DOHH2 (cell line): ENCODE data around the gene COX17.

Experiments used
- H3F3A ChIP-seq: fragments of 200-600 bp; sonication (generic), shearing (Covaris generic); 2 replicates; pipeline ENCODE4 v1.6.0; 2016; ENCODE audit warnings: antibody characterized with exemption, mild to moderate bottlenecking; ENCODE audit not compliant: control insufficient read depth, insufficient read depth
- H3K27ac ChIP-seq: fragments of 200-600 bp; sonication (generic); 2 replicates; pipeline ENCODE4 v1.5.1; 2014; ENCODE audit warnings: low read depth, mild to moderate bottlenecking, low read length, moderate library complexity
- H3K27me3 ChIP-seq: fragments of 200-600 bp; sonication (generic); 2 replicates; pipeline ENCODE4 v1.6.1; 2014; ENCODE audit warnings: mild to moderate bottlenecking, low read length, mixed read lengths; ENCODE audit not compliant: control insufficient read depth
- H3K36me3 ChIP-seq: fragments of 200-600 bp; sonication (generic); 2 replicates; pipeline ENCODE4 v1.6.1; 2014; ENCODE audit warnings: mild to moderate bottlenecking, low read length, moderate library complexity, mixed read lengths; ENCODE audit not compliant: control insufficient read depth
- H3K4me1 ChIP-seq: fragments of 200-600 bp; sonication (generic); 2 replicates; pipeline ENCODE4 v1.6.1; 2014; ENCODE audit warnings: mild to moderate bottlenecking, low read length, mixed read lengths; ENCODE audit not compliant: control insufficient read depth
- H3K4me2 ChIP-seq: fragments of 200-600 bp; sonication (generic); 2 replicates; pipeline ENCODE4 v1.6.0; 2014; ENCODE audit warnings: mild to moderate bottlenecking, low read length, moderate library complexity
- H3K4me3 ChIP-seq: fragments of 200-600 bp; sonication (generic); 2 replicates; pipeline ENCODE4 v1.5.1; 2014; ENCODE audit warnings: mild to moderate bottlenecking, low read length, mixed read lengths
- H3K79me2 ChIP-seq: fragments of 200-600 bp; sonication (generic); 2 replicates; pipeline ENCODE4 v1.6.1; 2014; ENCODE audit warnings: mild to moderate bottlenecking, low read length, mixed read lengths; ENCODE audit not compliant: control insufficient read depth
- H3K9me2 ChIP-seq: fragments of 200-600 bp; sonication (generic); replicated peaks from 2 replicates; pipeline ENCODE4 v1.6.1; 2014; ENCODE audit warnings: mild to moderate bottlenecking, low read length, mixed read lengths; ENCODE audit not compliant: control insufficient read depth
- H3K9me3 ChIP-seq: fragments of 200-600 bp; sonication (generic); 2 replicates; pipeline ENCODE4 v1.6.1; 2014; ENCODE audit warnings: antibody characterized with exemption, low read length, mixed read lengths; ENCODE audit not compliant: control insufficient read depth, insufficient read depth
- H4K20me1 ChIP-seq: fragments of 200-600 bp; sonication (generic); 2 replicates; pipeline ENCODE4 v1.6.0; 2014; ENCODE audit warnings: low read depth, mild to moderate bottlenecking, antibody characterized with exemption, low read length, moderate library complexity; ENCODE audit not compliant: control insufficient read depth, insufficient read depth
- CTCF ChIP-seq: fragments of 200-600 bp; sonication (generic); IDR thresholded peaks from one replicate; pipeline ENCODE4 v1.5.1; 2014; ENCODE audit warnings: antibody characterized with exemption, mild to moderate bottlenecking, low read depth, low read length; ENCODE audit not compliant: poor library complexity, severe bottlenecking
- EZH2phosphoT487 ChIP-seq: fragments of 200-600 bp; sonication (generic); IDR thresholded peaks from 2 replicates; pipeline ENCODE4 v1.6.1; 2017; ENCODE audit warnings: borderline replicate concordance, mild to moderate bottlenecking, antibody characterized with exemption, low read length, moderate library complexity, mixed read lengths

COX17 gene

GRCh38 chr3:119700269-119700919 lies 23.2 kb upstream of the COX17 start:
- no peaks in the 10 kb centered on the region for H3K9me2 ChIP-seq
- no peak overlapping the region for H3K27ac ChIP-seq
- peaks cover 13% of the 10 kb centered on the region; the same call in 1 of the 2 replicates for H3K4me1 ChIP-seq
- H3K4me2 ChIP-seq: no peak overlapping the region
- H3K9me3 ChIP-seq: no peaks in the 10 kb centered on the region
- no peaks in the 10 kb centered on the region for H3K79me2 ChIP-seq
- H3K4me3 ChIP-seq: no peak overlapping the region
- no peaks in the 10 kb centered on the region for H3F3A ChIP-seq
- H3K36me3 ChIP-seq: no peaks in the 10 kb centered on the region
- no peak for TF ChIP-seq CTCF
- no peak for TF ChIP-seq EZH2phosphoT487
- H4K20me1 ChIP-seq: no peaks in the 10 kb centered on the region
- peaks cover 6% of the 10 kb centered on the region; the same call in 1 of the 2 replicates for H3K27me3 ChIP-seq

- no peak overlapping the region for H3K4me3 ChIP-seq
- TF ChIP-seq CTCF (no peak), EZH2phosphoT487 (no peak)
- peaks cover 7% of the 10 kb centered on the region; the same call in 1 of the 2 replicates for H3K4me1 ChIP-seq
- no peaks in the 10 kb centered on the region for H3K9me2 ChIP-seq
- H3K4me2 ChIP-seq: no peak overlapping the region
- no peaks in the 10 kb centered on the region for H3K9me3 ChIP-seq
- H3F3A ChIP-seq: no peaks in the 10 kb centered on the region
- H3K27ac ChIP-seq: no peak overlapping the region
- no peaks in the 10 kb centered on the region for H3K79me2 ChIP-seq
- H3K36me3 ChIP-seq: no peaks in the 10 kb centered on the region
- H3K27me3 ChIP-seq: no peaks in the 10 kb centered on the region
- no peaks in the 10 kb centered on the region for H4K20me1 ChIP-seq
These were observed 20.2 kb upstream of the COX17 start for GRCh38 chr3:119697394-119697793.

GRCh38 chr3:119695480-119695879 lies 18.3 kb upstream of the COX17 start:
- Histone ChIP-seq H3K36me3 (no peaks in the 10 kb centered on the region), H3K27ac (no peak overlapping the region), H3K79me2 (no peaks in the 10 kb centered on the region), H3K9me3 (no peaks in the 10 kb centered on the region), H3K4me2 (no peak overlapping the region), H4K20me1 (no peaks in the 10 kb centered on the region), H3K4me1 (0 out of 2 replicates have a peak, but pooled peaks cover 3% of the 10 kb centered on the region), H3K27me3 (no peaks in the 10 kb centered on the region), H3K4me3 (no peak overlapping the region), H3K9me2 (no peaks in the 10 kb centered on the region), H3F3A (no peaks in the 10 kb centered on the region)
- TF ChIP-seq EZH2phosphoT487 (no peak), CTCF (no peak)
